CD1c-positive myeloid dendritic cell (primary cell): ENCODE measurements around the gene CD93.
A peak's percentile ranks its signal among the peaks of the same experiment; 100 is the strongest.

Experiments used
- DNase-seq: peaks from one replicate; pipeline ENCODE4 v3.0.0-alpha.2; 2016; ENCODE audit errors: extremely low spot score

Gene CD93

DNA sequence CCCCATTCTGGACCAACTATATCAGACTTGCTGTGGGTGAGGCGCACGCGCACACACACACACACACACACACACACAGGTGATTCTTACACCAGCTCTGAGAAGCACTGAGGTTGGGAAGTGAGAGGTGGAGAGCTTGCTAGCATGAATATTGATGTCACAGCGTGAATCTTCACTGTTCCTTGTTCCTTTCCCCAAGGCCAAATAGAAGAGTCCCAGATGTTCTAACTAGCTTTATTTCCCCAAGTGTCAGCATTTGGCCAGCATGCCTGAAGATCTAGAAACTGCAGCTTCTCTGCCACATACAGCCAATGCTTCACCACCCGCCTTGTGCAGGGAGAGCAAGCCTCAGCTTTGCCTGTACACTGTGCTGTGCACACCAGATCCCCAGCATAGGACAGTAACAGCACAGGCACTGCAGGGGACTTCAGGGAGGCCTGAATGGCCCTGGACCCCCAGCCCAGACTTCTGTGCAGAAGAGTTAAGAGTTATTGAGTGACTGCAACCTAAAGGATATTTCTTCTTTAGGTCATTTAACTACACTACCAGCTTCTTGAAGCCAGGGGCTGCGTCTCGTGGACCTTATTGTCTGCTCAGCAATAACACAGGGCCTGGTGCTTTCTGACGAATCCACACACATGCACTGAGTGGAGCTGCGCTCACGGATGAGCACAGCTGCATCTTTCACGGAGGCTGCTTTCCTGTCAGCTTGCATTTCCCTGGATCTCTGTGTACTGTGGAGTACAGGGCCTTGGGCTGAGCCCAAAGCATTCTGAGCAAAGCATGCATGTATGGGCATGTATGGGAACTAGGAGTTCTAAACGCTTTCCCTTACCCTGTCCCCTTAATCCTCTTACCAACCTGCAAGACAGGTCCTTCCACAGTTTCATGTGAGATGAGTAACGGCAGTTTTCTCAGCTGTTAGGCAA, 13.9 kb upstream of the CD93 start:
- DNase-seq: no peak

DNA sequence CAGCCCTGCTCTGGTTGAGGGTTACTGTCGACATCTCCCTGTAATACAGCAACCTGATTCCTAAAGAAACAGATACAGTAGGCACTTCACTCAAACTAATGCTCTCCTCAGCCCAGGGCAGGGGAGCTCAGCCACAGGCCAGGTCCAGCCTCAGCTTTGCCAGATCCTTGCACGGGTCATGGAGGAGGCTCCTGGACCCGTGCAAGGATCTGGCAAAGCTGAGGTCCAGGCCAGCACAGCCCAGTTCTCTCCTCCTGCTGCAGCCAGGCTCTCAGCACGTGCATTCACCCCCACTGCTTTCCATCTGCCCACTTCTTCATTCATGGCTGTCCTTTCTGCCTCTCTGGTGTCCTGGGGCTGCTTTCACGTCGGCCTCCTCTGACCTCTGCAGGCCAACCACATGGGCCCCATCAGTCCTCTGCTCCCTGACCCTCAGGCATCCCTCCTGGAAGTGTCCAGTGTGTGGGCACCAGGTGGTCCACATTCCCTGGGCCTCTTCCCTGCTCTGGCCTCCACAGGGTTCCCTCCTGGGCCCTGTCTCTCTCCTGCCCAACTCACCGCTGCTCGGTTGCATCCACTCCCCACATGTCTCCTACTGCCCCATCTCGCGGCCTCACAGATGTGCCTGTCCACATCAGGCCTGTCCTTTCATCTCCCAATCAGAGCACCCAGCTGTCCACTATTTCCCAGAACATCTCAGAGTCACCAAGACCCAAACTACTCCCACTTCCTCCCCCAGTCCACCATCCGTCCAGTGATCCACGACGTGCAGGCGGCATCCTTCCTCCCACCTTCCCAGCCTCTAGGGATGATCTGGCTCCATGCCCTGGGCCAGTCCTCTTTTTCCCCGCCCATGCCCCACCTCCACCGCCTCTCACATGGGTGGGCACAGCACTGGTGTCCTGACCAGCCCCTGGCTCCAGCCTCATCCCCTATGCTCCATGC, 11.8 kb upstream of the CD93 start:
- DNase-seq: peak; percentile 75

DNA sequence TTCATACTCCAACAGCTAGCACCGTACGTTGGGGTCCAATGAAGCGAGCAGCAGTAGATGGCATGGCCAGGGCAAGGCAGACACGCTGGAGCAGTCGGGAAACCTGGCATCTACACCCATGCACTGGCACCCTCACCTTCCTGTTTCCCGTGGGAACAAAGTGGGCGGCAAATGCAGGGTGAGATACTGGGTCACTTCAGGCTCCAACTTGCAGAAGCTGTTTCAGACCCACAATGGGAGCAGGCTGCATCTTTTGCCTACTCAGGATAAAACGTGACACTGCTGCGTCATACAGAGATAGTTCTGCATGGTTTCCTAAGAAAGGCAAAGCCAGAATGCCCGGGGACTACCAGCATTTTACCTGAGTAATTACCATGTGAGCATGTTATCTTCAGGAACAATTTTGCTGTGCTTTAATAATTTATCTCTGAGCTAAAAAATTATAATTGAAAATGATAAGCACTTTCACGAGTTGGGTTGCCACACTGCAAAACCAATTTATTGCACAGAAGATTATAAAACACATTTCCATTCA, 10.9 kb upstream of the CD93 start:
- peak; percentile 84 for DNase-seq

DNA sequence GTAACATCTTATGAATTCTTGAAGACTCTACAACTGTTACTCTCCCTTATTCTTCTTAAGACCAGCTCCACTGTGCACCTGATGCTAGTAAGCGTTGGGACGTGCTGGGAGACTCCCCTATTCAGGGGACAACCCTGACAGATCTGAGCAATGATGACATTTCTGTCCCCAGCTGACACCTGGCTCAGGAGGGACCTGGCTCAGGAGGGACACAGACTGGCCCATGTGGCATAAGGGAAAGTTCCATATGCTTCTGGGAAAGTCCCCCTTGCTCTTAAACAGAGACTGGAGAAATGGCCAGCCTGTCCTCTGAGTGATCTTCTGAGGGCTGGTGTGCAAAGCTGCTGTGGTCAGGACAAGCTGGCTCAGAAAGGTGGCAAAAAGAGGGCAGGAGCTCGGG, 10.0 kb upstream of the CD93 start:
- DNase-seq: peak; percentile 39

DNA sequence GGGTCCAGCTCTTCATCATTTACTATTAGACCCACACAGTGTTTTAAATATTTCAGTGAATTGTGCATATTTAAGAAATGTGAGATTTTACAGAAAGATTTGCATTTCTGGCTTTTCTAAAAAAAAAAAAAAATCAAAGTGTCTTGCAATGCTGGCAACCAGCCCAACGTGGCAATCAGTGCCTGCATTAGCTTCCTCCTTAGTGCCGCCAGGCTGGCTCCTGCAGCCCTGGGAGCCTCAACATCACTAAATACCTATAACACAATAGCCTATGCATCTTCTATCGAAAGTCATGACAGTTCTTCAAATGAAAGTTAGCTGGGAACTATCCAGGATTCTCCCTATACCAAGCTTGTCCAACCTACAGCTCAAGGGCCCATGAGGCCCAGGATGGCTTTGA, 9.4 kb upstream of the CD93 start:
- DNase-seq: peak; percentile 60

DNA sequence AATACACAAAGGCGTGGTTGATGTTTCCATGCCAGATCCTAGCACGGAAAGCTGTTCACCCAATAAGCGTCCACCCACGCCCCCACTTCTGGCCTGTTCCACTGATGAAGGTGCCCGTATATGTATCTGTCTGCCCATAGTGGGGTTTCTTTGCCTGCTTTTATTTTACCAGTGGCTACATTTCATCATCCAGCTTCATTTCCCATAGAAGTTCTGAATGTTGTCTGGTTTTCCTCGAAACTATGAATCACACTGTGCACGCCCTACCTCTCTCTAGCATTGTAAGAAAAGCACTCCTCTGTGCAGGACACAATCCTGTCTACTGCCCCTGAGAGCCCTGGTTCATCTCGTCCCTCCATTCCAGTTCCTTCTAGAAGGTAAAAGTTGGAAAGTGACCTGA, 8.8 kb upstream of the CD93 start:
- DNase-seq: peak; percentile 76

DNA sequence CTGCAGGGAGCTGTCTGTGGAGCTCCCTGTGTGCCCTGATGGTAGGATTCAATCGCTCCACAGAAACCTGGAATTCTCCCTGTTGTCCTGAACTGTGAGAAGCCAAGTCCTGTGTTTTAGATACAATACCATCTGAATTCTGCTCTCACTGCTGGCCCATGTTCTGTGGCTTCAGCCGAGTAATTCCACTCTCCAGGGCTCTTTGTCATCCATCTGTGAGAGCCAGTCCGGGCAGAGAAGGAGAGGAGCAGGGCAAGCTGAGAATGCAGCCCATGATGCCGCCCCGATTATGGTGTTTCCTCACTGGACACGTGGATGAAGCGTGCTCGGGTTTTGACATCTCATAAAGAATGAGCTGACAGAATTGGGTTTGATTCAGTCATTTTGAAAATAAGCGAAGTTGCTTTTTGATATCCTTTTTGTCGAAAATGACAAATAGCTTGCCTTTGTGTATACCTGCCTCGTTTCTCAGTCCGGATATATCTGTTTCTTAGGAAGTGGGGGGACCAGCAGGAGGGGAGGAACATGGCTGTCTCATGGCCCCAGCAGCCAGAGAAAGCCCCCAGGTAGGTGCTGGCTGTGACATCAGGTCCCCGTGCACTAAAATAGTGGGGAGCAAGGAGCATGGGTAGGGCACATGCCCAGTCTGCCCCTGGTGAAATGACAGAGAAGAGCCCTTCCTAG, 8.2 kb upstream of the CD93 start:
- DNase-seq: no peak

DNA sequence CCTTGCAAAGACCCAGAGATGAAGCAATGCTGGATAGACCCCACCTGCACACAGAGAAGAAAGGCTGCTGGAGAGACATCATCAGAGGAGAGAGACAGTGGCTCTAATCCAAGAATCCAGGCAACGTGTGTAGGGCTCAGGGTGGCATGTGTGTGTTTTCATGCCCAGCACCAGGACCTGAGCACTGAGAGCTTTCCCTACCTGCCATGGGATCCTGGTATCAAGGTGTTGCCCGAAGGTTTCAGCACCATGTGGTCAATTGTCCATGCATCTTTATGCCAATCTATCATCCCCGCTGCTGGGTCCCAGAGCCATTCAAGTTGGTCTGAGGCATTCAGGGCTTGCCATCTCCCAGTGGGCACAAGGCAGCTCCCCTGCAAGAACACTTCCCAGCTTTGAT, 7.5 kb upstream of the CD93 start:
- DNase-seq: no peak

DNA sequence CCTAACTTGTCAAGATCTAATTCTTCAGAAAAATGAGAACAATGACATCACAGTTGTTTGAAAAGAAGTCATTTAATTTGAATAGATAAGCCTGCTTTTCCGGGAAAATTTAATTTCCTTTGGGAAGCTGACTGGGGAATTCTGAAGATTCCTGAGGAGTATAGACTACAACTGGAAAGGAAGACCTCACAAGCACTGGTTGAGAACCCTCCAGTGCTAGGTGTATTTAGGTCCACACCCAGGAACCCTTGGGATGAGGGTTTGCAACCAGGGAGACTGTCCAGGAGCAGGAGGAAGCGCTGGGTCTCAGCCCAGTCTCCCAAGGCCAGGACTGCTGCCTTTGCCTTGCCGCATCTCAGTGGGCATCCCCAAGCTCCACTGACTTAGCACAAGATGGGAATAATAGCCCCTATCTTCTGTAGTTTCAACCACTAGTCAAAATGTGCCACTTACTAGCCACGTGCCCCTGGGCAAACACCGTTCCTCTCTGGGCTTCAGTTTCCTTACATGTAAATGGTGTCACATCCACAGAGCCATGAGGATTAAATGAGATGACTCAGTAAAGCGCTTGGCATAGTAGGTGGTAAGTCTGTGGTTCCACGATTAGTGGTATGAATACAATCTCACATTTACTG, 6.9 kb upstream of the CD93 start:
- peak; percentile 18 for DNase-seq

DNA sequence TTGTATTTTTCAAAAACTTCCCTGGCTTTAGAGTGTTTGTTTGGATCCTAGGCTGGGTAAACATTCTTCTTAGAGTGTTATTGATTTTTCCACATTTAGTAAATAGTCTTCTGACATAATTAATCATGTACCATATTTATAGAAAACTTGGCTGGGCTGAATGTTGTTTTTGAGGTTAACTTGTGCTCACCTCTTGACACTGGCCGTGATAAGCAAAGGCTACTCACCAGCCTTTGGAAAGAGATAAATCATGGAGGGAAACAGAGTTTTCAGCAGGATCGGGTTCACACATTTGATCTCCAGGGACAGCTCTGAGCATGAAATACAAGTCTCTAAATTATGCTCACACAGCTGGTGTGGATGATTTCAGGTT, 6.2 kb upstream of the CD93 start:
- no peak for DNase-seq

DNA sequence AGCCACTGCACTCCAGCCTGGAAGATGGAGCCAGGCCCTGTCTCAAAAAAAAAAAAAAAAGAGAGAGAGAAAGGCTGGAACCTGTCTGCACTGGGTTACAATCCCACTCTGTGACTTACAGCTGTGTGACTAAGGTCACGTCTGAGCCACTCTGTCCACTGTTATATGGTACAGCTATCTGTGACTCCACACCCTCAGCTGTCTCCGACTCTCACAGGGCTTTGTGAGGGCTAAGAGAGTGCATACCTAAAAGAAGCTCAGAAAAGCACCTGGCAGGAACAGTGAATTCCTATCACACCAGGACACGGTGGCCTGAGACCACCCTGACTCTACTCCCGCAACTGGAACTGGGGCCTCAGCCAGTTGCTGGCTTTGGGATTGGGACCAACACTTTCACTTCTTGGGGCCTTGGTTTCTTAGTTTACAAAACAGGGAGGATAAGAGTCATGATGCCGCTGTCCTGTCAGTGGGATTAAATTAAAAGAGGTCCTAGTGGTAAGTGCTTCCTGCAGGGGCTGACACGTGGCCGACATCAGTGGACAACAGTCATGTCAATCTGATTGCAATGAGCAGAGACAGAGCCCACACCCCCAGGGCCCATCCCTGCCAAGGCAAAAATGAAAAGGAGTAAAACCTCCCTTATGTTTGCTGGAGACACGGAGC, 5.7 kb upstream of the CD93 start:
- no peak for DNase-seq

DNA sequence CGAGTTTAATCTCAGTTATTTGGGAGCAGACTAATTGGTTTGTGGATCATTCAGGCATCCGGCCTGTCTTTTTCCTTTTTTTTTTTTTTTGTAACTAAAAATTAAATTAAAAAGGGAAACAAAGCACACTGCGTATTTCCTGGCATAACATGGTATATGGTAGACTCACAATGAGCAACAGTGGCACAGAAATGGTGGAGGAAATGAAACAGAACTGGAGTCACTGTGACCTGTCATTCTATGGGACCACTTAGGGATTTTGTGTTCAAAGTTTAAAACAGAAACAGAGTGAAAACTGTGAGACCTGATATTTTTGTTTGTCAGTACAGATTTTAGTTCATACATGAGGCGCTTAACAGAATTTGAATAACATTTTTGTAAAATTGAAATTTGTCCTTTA, 4.8 kb upstream of the CD93 start:
- DNase-seq: no peak

DNA sequence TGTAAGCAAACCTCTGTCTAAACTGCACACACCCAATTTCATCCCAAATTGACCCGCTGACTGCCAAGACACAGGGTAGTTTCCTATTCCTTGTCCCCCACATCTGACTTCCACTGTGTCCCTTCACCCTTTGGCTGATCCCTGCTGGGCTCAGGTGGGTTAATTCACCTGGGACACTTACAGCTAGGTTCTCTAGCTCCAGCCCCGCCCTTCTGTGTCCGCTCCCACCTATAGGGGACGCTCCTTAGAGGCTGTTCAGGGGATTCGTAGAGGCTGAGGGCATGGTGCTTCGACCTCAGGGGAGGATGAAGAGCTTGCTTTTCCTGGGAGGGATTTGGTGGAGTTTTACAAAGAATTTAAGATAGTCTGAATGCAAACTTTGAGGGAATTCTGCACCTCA, 4.0 kb upstream of the CD93 start:
- no peak for DNase-seq

DNA sequence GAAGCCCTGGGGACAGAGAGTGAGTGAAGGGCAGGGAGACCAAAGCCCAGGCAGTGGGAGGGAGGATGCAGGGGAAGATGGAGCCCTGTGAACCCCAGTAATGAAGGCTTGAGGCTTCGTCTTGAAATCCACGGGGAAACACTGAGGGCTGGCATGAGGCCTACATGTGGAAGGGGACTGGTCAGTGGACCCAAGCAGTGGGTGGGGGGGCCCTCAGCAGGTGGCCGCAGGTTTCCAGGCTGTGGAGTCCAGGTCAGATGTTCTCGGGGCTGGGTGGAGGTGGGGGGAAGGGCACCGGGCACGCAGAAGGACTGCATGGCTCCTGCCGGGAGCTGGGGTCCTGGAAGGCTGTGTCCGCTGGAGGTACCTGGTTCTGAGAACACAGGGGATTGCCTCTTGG, 2.7 kb upstream of the CD93 start:
- no peak for DNase-seq

DNA sequence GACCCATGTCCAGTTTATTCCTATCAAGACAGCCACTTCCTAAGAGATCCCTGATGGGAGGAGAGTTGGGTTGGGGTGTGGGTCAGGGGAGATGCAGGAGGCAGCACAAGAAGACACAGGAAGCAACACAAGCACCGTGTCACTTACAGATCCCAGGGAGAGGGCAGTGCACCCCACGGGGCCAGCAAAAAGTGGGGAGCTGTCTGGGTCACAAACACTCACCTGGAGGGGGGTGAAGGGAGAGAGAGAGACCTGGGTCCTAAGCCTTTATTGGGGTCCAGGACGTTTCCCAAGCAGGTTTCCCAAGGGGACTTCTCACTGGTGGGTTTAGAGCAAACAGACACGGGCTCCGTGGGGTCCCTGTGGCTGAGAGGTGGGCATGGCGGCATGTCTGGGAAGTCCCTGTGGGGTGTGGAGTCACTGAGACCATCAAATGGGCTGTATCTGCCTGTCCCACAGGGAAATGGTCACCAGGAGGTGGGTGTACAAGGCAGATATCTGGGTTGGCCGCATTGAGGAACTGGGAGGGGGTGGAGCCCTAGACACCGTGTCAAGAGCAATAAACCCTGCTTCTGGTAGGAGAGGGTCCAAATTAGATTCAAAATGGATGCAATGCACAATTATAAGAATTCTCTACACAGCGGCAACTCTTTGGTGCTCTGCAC, 1.6 kb upstream of the CD93 start:
- DNase-seq: peak; percentile 91

DNA sequence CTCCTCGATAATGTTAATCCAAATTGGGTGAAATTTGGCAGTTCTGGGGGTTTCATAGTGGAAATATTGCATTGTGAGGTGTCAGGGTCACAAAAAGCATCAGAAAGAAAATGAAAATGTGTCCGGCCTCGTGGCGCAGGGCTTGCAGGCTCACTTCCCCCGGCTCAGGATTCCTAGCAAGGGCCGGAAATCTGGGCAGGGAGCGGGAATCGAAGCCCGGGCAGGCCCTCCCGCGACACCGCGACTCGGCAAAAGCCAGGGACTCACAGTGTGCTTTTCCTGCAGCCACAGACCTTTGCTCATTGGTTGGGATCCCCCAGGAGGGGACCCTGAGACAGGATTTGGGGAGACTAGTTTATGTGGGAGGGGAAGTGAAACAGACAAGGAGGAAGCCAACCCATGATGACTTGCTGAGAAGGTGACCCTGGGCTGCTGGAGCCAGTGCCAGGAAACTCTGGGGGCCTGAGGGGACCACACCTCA, 847 bp upstream of the CD93 start:
- DNase-seq: peak; percentile 82

DNA sequence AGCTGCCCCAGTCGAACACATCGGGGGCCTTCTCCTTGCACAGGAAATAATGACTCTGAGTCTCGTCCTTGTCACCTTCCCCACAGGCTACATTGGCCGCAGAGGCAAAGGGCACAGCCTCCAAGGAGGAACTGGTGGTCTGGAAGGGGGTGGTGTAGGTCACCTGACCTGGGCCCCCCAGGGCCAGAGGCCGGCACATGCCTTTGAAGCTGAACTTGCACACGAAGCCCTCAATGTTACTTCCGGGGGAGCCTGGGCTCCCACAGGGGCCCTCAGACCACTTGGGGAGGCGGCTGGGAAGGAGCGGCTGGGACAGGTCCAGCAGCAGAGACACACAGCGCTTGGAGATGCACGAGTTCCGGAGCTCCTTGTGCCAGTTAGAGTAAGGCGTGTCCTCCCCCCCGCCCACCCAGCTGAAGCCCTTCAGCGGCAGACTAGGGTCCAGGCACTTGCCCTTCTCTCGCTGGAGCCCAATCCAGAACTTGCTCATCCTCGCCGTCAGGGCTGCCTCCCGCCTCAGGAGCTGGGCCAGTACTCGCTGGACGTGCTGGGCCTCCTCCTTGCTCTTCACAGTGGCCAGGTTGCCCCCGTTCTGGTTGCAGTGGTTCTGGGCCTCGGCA, 578 bp downstream of the CD93 start:
- peak; percentile 36 for DNase-seq

DNA sequence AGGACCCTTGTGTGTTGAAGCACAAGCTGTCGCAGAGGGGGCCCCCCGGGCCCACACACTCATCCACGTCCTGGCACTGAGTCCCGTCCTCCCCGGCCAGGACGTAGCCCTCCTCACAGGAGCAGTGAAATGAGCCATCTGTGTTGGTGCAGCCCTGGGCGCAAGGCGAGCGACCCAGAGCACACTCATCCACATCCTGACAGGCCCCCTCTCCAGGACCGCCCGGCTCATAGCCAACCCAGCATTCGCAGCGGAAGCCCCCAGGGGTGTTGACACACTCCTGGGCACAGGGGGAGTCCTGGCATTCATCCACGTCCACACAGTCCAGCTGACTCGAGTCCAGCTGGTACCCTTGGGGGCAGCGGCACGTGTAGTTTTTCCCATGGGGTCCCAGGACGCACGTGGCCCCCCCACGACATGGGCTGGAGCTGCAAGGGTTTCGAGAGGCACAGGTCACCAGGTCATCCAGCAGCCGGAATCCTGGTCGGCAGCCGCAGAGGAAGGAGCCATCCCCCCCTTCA, 1.2 kb downstream of the CD93 start:
- no peak for DNase-seq

DNA sequence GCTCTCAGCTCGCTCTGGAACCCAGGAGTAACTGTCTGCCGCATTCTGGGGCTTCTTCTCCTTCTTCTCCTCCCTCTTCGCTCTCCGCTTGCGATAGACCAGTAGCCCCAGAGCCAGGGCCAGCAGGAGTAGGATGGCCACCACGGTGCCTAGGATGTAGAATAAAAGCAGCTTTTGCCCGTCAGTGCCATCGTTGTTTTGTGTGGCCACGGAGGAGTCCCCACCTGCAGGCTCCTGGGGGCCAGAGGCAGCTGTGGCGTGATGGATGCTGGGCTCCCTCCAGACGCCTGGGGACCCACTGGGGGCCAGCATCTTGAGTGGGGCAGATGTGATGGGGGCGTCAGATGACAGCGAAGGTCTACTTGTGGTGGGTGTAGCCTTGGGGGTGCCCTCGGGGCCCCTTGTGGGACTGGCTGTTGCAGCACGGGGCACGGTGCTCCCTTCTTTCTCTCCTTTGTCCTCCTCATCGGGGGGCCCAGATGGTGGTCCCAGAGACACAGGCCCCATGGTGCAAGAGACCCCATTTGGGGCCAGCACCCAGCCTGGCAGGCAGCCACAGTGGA, 1.8 kb downstream of the CD93 start:
- DNase-seq: no peak
